ENCODE measurements around the gene HIGD1B.

HIGD1B gene

DNA sequence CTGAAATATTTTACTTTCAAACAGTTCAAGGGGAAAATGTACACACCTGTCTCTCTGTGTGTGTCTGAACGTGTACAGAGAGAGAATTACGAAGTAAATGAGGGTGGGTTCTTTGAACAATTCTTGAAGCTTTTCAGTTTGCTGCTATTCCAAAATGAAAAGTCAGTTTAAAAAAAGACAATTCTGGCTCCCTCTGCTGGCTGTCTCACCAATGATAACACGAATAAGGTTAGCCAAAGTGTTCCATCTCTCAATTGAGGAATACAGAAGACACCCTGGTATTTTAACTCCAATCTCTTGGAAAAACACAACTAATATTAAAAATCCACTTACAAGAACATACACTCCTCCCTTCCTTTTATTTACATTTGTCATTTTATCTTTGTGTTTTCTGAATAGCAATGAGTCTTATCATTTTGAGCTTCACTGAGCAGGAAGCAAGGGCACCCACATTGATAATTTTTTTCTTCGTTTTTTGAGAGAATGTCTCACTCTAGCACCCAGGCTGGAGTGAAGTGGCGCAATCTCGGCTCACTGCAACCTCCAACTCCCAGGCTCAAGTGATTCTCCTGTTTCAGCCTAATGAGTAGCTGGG is 31.0 kb downstream of the HIGD1B start:
- peak; percentile 67 for DNase-seq (ENCODE audit: low spot score)

DNA sequence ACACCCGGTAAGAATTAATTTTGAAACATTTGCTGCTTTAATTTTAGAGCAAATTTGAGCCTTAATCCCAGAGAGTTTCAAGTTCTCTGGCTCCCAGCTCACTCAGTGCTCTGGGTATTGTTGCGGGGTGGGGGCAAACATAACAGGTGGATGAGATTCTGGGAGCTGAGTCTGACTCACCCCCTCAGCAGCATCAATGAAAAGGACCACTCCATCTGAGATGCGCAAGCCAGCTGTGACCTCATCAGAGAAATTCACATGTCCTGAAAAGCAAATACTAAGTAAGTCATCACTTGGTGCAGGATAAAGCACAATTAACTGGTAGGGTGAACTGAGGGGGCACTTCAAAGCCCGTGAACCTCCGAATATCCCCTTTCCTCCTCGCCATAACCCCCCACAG is 31.7 kb downstream of the HIGD1B start:
- DNase-seq (ENCODE audit: low spot score): no peak

DNA sequence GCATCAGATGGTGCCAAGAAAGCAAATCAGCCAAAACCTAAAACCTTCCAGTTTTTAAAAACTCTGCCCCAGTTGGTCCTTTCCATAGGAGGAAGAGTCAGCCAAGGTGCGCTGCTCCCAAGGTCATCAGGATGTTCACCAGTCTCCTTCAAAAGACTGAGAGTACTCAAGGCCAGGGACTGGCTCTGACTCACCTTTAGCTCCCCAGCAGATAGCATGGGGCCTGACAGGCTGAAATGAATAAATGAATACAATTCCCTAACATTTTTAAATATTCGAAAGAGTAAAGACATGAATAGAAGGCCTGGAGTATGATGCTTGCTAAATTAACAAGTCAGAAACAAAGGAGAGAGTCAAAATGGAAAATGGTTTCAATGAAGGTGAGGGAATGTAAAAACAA is 32.4 kb downstream of the HIGD1B start:
- no peak for DNase-seq (ENCODE audit: low spot score)

DNA sequence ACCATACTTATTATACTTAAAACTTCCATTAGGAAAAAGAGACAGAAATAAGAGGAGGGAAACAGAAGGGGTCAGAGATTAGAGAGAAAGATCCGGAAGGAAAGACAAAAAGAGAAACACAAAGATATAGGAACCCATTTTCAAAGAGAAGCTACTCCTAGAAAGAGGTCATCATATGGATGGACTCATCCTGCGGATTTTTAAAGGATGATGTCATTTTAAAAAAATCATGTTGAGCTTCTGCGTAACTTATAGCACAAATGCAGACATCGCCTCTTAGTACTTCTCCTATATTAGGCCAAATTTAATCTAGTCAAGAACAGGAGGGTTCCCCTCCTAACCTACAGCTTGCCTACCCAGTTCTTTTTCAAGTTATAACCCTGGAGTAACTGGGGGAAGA is 33.5 kb downstream of the HIGD1B start:
- no peak for DNase-seq (ENCODE audit: low spot score)

DNA sequence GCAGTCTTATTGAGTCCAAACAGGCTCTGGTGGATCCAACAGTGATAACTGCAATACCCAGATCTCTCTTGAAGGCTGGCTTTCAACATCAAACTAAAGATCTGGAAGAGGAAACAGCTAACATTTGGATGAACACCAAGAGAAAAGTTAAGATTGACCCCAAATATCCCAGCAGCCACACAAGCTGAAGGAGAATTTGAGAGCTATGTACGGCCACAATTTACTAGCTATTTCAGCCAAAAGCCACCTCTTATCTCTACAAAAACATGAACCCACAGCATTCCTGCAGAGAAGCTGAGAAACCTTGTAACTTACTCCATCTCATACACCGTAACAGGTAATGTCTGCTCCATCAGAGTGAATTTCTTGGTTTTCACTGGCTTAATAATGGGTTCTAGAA is 37.3 kb downstream of the HIGD1B start:
- DNase-seq (ENCODE audit: low spot score): no peak

DNA sequence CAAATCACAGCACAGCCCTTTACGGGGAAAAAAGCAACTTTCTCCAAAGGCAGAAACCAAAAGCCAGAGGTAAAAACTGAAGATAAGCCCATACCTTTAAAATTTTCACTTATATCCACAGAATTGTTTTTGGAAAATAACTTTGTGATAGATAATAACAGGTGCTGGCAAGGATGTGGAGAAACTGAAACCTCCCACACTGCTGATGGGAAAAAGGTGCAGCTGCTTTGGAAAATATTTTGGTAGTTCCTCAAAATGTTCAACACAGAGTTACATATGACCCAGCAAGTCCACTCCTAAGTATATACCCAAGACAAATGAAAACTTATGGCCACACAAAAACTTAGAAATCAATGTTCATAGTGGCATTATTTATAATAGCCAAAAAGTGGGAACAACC is 39.3 kb downstream of the HIGD1B start:
- no peak for DNase-seq (ENCODE audit: low spot score)

DNA sequence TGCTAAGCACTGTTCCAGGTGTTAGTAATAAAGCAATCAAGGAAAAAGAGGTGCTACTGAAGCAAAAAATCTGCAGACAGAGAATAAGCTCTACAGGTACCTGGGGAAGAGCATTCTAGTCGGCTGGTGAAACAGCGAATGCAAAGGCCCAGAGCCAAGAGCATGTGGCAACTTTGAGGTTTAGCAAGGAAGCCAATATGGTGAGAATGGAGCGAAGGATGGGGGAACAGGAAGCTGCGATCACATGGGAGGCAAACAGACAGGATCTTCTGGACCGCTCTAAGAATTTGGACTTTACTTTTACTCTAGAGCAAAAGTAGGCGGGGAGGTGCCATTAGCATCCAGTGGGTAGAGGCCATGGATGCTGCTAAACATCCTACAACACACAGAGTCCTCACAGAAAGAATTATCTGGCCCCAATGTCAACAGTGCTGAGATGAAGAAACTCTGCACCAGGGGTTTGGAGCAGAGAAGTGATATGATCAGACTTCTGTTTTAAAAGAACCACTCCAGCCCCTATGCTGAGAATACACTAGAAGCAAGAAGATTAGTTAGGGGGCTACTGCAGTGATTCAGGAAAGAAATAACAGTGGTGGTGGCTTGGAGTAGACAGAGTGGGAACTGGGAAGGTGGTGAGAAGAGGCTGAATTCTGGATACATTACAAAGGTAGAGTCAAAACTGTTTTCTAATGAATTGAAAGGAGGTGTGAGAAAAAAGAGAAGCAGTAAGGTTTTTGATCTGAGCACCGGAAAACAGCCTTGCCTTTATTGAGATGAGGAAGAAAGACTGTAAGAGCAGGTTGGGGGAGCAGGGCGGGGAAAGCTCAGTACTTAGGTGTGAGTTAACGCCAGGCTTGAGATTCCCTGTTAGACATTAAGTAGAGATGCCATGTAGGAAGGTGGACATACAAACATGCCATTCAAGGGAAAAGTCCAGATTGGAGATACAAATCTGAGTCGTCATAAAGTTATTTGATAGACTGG is 40.6 kb downstream of the HIGD1B start:
- DNase-seq (ENCODE audit: low spot score): no peak

DNA sequence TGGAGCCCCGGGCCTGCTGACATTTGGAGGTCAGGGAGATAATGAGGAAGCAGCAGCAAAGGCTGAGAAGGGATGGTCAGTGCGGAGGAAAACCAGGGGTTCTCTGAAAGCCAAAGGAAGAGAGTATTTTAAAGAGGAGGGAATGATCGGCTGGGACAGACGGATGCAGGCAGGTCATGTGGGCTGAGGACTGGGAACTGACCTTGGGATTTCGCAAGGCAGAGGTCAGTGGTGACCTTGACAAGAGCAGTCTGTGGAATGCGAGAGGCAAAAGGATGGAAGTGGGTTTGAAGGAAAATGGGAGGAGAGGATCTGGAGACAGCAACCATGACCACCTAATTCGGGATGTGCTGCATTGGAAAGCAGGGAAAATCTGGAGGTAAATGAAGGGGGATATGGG is 41.3 kb downstream of the HIGD1B start:
- no peak for DNase-seq (ENCODE audit: low spot score)

DNA sequence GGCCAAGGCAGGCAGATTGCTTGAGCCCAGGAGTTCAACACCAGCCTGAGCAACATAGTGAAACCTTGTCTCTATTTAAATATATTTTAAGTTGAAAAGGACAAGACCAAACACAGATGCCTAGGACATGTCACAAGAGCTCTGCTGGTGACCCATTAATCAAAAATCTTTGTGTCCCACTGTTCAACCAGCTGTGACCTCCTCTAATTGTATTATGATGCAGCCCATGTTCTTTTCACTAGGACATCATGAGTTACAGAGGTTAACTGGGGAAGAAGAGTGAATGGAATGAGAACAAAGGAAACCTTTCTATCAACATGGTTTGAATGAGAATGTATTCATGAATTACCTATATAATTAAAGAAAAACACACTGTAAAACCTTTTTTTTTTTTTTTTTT is 44.6 kb downstream of the HIGD1B start:
- DNase-seq (ENCODE audit: low spot score): no peak

DNA sequence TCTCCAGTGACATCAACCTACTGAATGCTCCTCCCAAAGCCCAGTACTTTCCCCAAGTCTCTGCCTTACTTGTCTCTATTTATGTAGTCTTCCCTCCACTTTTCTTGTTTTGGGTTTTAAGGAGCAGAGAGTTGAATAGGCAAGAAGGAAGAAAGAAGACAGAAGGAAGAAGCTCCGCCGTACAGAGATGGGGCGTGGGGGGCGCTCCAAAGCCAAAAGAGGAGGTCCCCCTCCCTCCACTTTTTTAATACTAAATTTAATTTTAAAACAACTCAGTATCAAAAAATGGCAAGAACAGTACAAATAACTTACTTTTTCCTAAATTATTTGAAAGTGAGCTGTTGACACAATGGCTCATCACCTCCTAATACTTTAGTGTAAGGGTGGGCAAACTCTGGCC is 47.0 kb downstream of the HIGD1B start:
- no peak for DNase-seq (ENCODE audit: low spot score)

DNA sequence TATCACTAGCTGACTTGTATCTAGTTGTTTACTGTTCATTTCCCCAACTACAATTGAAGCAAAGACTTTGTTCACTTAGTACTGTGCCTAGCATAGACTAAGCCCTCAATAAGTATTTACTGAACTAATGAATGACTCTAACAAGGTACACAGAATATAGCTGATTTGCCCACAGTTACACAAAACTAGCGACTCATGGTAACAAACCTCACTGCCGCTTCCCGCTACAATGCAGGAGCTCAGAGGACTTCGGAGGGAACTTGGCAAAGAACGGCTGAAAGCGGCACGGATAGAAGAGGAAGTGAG is 51.0 kb downstream of the HIGD1B start:
- peak; percentile 79 for DNase-seq (ENCODE audit: low spot score)

DNA sequence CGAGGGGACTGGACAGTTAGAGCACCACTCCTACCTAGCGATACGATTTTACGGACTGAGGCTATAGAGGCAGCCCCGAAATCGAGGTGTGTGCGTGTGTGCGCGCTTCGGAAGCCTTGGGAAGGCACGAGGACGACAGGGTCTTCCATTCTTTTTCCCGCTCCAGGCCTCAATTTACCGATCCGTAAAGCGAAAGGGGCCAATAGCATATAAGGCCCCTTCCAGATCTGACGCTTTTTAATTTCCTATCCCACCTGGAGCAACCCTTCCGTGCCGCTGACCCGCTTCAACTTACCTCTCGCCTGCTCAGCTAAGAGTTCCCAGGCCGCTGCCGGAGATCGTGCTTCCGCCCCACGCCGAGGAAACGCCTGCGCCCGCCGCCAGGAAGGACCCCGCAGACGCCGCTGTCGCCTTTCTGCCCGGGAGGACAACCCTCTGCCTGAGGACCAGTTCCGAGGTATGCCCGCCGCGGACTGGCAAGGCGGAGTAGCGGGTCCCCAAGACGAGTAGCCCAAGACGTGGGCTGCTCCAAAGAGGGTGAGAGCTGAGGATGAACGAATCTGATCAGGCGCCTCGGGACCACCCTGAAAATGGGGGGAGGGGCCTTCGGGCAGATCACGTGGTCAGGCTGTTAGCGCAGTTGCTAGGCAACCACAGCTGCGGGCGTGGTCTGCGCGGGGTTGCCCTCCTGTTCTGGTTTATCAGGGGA is 51.5 kb downstream of the HIGD1B start, which contains the start of gene EFTUD2:
Gene EFTUD2, minus strand, starts transcription at position 372 of the 709 bp plus-strand sequence. CDS start 4,924 bp downstream, outside the sequence.
- DNase-seq (ENCODE audit: low spot score): peak; percentile 90

Measured in NAMALWA (cell line).